H1 (cell line): Measurements from ENCODE around the gene RASD1. TPM values are rescaled to one million over a fixed set of nuclear protein-coding genes. Genes with fewer than 3 reads are reported as not detected.

Experiments
- CTCF ChIA-PET: fragments of 300-600 bp; sonication (Branson Sonifier 250); formaldehyde crosslinking; loops from one replicate; lab custom pipeline; 2021; ENCODE audit not compliant: partially characterized antibody; lab: Charles Lee
- POLR2A ChIA-PET: fragments of 300-600 bp; sonication (Branson Sonifier 250); formaldehyde crosslinking; loops from one replicate; lab custom pipeline; 2021; ENCODE audit warnings: inconsistent platforms; ENCODE audit not compliant: partially characterized antibody; lab: Charles Lee
- DNase-seq, 2 experiments: peaks; one replicate each; pipeline versions ENCODE4 v3.0.0 to v3.0.0-alpha.2; 2010 to 2022; ENCODE audit warnings: low spot score in 2 of 2, low read depth in 1 of 2, mixed read lengths in 1 of 2
- FAIRE-seq: peaks from 2 replicates; lab custom pipeline; 2011; peaks lifted over from hg19 to GRCh38; lab: Jason Lieb, UNC
- H2AFZ ChIP-seq: 2 replicates; pipeline ENCODE4 v1.8.1; 2012; ENCODE audit warnings: low read length, inconsistent platforms
- H2AK5ac ChIP-seq: 2 replicates; pipeline ENCODE4 v1.6.1; 2013; ENCODE audit warnings: low read depth, low read length
- H2BK120ac ChIP-seq: replicated peaks from 2 replicates; pipeline ENCODE3; 2013; ENCODE audit warnings: low read depth, low read length, inconsistent platforms
- H2BK12ac ChIP-seq: 2 replicates; pipeline ENCODE4 v1.6.1; 2013; ENCODE audit warnings: low read depth, low read length
- H2BK15ac ChIP-seq: 2 replicates; pipeline ENCODE4 v1.6.1; 2013; ENCODE audit warnings: low read length
- H2BK20ac ChIP-seq: 2 replicates; pipeline ENCODE4 v1.6.1; 2013; ENCODE audit warnings: low read length
- H2BK5ac ChIP-seq: 2 replicates; pipeline ENCODE4 v1.6.1; 2013; ENCODE audit warnings: low read depth, low read length
- H3K14ac ChIP-seq: 2 replicates; pipeline ENCODE4 v1.6.1; 2013; ENCODE audit warnings: inconsistent platforms; ENCODE audit not compliant: insufficient read length
- H3K18ac ChIP-seq: 2 replicates; pipeline ENCODE4 v1.6.1; 2013; ENCODE audit warnings: low read length; ENCODE audit errors: extremely low read depth
- H3K23ac ChIP-seq: 2 replicates; pipeline ENCODE4 v1.6.1; 2013; ENCODE audit warnings: inconsistent platforms; ENCODE audit not compliant: insufficient read length
- H3K23me2 ChIP-seq: 2 replicates; pipeline ENCODE4 v1.6.1; 2013; ENCODE audit warnings: low read depth, low read length
- H3K27ac ChIP-seq: 2 replicates; pipeline ENCODE4 v1.6.1; 2011; ENCODE audit warnings: low read depth, low read length, inconsistent platforms
- H3K27me3 ChIP-seq, 4 experiments: replicated peaks in 1 of 4; 1 replicate in 1 of 4; 2 replicates in 3 of 4; pipeline versions ENCODE4 v1.6.1 to v1.8.1; 2011 to 2013; ENCODE audit warnings: low read length in 3 of 4, mild to moderate bottlenecking in 3 of 4, inconsistent platforms in 2 of 4, mixed read lengths in 2 of 4, moderate library complexity in 1 of 4; ENCODE audit not compliant: control insufficient read depth in 3 of 4, insufficient read depth in 3 of 4; ENCODE audit errors: extremely low read depth in 1 of 4
- H3K36me3 ChIP-seq, 4 experiments: 2 replicates each; pipeline versions ENCODE4 v1.6.1 to v1.8.1; 2011 to 2013; ENCODE audit warnings: mild to moderate bottlenecking in 4 of 4, low read length in 3 of 4, moderate library complexity in 2 of 4, control low read depth in 1 of 4, inconsistent platforms in 1 of 4; ENCODE audit not compliant: insufficient read depth in 4 of 4, control insufficient read depth in 2 of 4
- H3K4ac ChIP-seq: replicated peaks from 2 replicates; pipeline ENCODE3; 2013; ENCODE audit warnings: low read length, low read depth, mixed read lengths, inconsistent platforms; ENCODE audit not compliant: insufficient read length
- H3K4me1 ChIP-seq, 4 experiments: replicated peaks in 1 of 4; 1 replicate in 1 of 4; 2 replicates in 3 of 4; pipeline versions ENCODE4 v1.6.1 to v1.8.1; 2011 to 2013; ENCODE audit warnings: low read length in 3 of 4, inconsistent platforms in 2 of 4, mixed read lengths in 1 of 4; ENCODE audit not compliant: insufficient read depth in 4 of 4, control insufficient read depth in 3 of 4
- H3K4me2 ChIP-seq, 2 experiments: 2 replicates each; pipeline versions ENCODE4 v1.6.1 to v1.8.1; 2011 to 2013; ENCODE audit warnings: low read depth in 2 of 2, low read length in 2 of 2, control low read depth in 1 of 2, inconsistent platforms in 1 of 2, mild to moderate bottlenecking in 1 of 2; ENCODE audit not compliant: insufficient read depth in 1 of 2
- H3K4me3 ChIP-seq, 4 experiments: fragments of 200-600, 300-600 bp in 1 of 4; sonication (generic), shearing (Covaris generic), sonication (Bioruptor Twin) in 1 of 4; 2 replicates each; pipeline versions ENCODE4 v1.5.1 to v1.8.1; 2011 to 2016; ENCODE audit warnings: low read length in 4 of 4, low read depth in 3 of 4, control low read depth in 2 of 4, inconsistent platforms in 2 of 4, mild to moderate bottlenecking in 2 of 4, mixed read lengths in 1 of 4, moderate library complexity in 1 of 4; ENCODE audit not compliant: insufficient read depth in 2 of 4; ENCODE audit errors: extremely low read depth in 1 of 4
- H3K56ac ChIP-seq: replicated peaks from 2 replicates; pipeline ENCODE3; 2013; ENCODE audit warnings: low read depth, mild to moderate bottlenecking, mixed read lengths, low read length, inconsistent platforms; ENCODE audit not compliant: insufficient read length
- H3K79me1 ChIP-seq: 2 replicates; pipeline ENCODE4 v1.6.1; 2013; ENCODE audit warnings: low read depth, low read length, control low read depth
- H3K79me2 ChIP-seq, 2 experiments: 2 replicates each; pipeline versions ENCODE4 v1.6.1 to v1.8.1; 2012 to 2013; ENCODE audit warnings: low read length in 2 of 2, mild to moderate bottlenecking in 2 of 2, inconsistent platforms in 1 of 2; ENCODE audit not compliant: insufficient read depth in 2 of 2, control insufficient read depth in 1 of 2
- H3K9ac ChIP-seq, 4 experiments: replicated peaks in 1 of 4; 1 replicate in 1 of 4; 2 replicates in 3 of 4; pipeline versions ENCODE4 v1.6.1 to v1.8.1; 2011 to 2013; ENCODE audit warnings: low read depth in 3 of 4, low read length in 3 of 4, control low read depth in 2 of 4, mild to moderate bottlenecking in 2 of 4, moderate library complexity in 2 of 4, inconsistent platforms in 1 of 4; ENCODE audit errors: extremely low read depth in 1 of 4
- H3K9me3 ChIP-seq, 2 experiments: 2 replicates each; pipeline versions ENCODE4 v1.6.1 to v1.8.1; 2012 to 2013; ENCODE audit warnings: mild to moderate bottlenecking in 2 of 2, moderate library complexity in 2 of 2, control low read depth in 1 of 2, inconsistent platforms in 1 of 2, low read depth in 1 of 2, low read length in 1 of 2, mixed read lengths in 1 of 2; ENCODE audit not compliant: insufficient read depth in 2 of 2
- H4K20me1 ChIP-seq, 2 experiments: replicated peaks in 1 of 2; 2 replicates each; pipeline versions ENCODE3 to v1.8.1; 2011 to 2013; ENCODE audit warnings: inconsistent platforms in 2 of 2, low read length in 2 of 2, mild to moderate bottlenecking in 1 of 2; ENCODE audit not compliant: insufficient read depth in 2 of 2, control insufficient read depth in 1 of 2
- H4K5ac ChIP-seq: 2 replicates; pipeline ENCODE4 v1.6.1; 2013; ENCODE audit warnings: low read length, low read depth, mixed read lengths, inconsistent platforms; ENCODE audit not compliant: insufficient read length
- H4K8ac ChIP-seq: 2 replicates; pipeline ENCODE4 v1.8.0; 2013; ENCODE audit warnings: mild to moderate bottlenecking, moderate library complexity, low read length, inconsistent platforms; ENCODE audit not compliant: insufficient read depth; ENCODE audit errors: extremely low read depth
- H4K91ac ChIP-seq: replicated peaks from 2 replicates; pipeline ENCODE3; 2013; ENCODE audit warnings: low read length, mixed read lengths, inconsistent platforms; ENCODE audit not compliant: insufficient read length
- CEBPB ChIP-seq: IDR thresholded peaks from 2 replicates; pipeline ENCODE4 v1.6.1; 2012; ENCODE audit warnings: low read depth, low read length
- E2F6 ChIP-seq: IDR thresholded peaks from 2 replicates; pipeline ENCODE4 v1.6.1; 2012; ENCODE audit warnings: inconsistent platforms
- GTF2F1 ChIP-seq: IDR thresholded peaks from 2 replicates; pipeline ENCODE4 v1.6.1; 2012; ENCODE audit warnings: low read depth, low read length, improper control_type of control experiment, borderline replicate concordance
- RXRA ChIP-seq: IDR thresholded peaks from 2 replicates; pipeline ENCODE4 v1.6.1; 2011; ENCODE audit warnings: low read depth, mild to moderate bottlenecking, low read length, moderate library complexity; ENCODE audit not compliant: insufficient read depth
- SIX5 ChIP-seq: IDR thresholded peaks from 2 replicates; pipeline ENCODE4 v1.6.1; 2011; ENCODE audit warnings: mild to moderate bottlenecking, low read depth, low read length
- SP1 ChIP-seq: IDR thresholded peaks from 2 replicates; pipeline ENCODE4 v1.6.1; 2011; ENCODE audit warnings: low read depth, low read length
- SP4 ChIP-seq: IDR thresholded peaks from 2 replicates; pipeline ENCODE4 v1.6.1; 2012; ENCODE audit warnings: low read length, inconsistent platforms
- WGBS, 2 experiments: shearing (Covaris generic) in 1 of 2; methylation state at CpG; one replicate each; pipeline versions ENCODE4 v1.1.6 to v1.1.7; 2013 to 2015; ENCODE audit warnings: low lambda C conversion rate in 2 of 2, mixed read lengths in 2 of 2, inconsistent platforms in 1 of 2, low coverage in 1 of 2, missing lambda C conversion rate in 1 of 2; ENCODE audit not compliant: insufficient replicate concordance in 2 of 2, insufficient coverage in 1 of 2, insufficient read length in 1 of 2; ENCODE audit errors: extremely low coverage in 1 of 2, missing lambda C conversion rate in 1 of 2; 5-methylcytosine and 5-hydroxymethylcytosine counted together
- polyA plus RNA-seq, 7 experiments: library from polyadenylated mRNA; depleted of rRNA in 3 of 7; stranded (reverse) in 5 of 7; unstranded in 2 of 7; fragments of >200 nt in 5 of 7; fragments of 200-250 nt in 2 of 7; gene quantifications; 1 replicate in 5 of 7; 2 replicates in 1 of 7; 4 replicates in 1 of 7; pipeline versions ENCODE4 v1.2.1 to v1.2.3, GENCODE V29; 2011 to 2013; ENCODE audit warnings: missing spikeins in 2 of 7, mixed read lengths in 2 of 7
- total RNA-seq: library from RNA; stranded (reverse); fragmentation: NEBNext Ultra II Directional; extraction: Animal tissue kit (Norgen Biotek cat#: 25700); gene quantifications from 2 replicates; pipeline ENCODE4 v1.2.1, GENCODE V29; 2021
- TF ChIP-seq, protein P1 (sequence below): IDR thresholded peaks from 2 replicates; pipeline ENCODE4 v1.6.1; 2012; ENCODE audit warnings: low read length, inconsistent platforms

The RASD1 gene
- total and polyA plus RNA-seq, 2 of the 8 experiments (the other 6 are each of a cell fraction or from before 2014, with no cell fraction given): 2.3 to 2.6 TPM

- H4K5ac ChIP-seq: no peak overlapping the region
- no peaks in the 10 kb centered on the region for H3K79me1 ChIP-seq
- H3K79me2 ChIP-seq: no peaks in the 10 kb centered on the region
- no peak overlapping the region for H2BK12ac ChIP-seq
- WGBS, 2 experiments: 90% methylated on average over 21 of the region's 22 CpGs; no CpG with 5 or more reads in 1 of the 2 experiments
- H3K36me3 ChIP-seq: no peaks in the 10 kb centered on the region
- H3K27ac ChIP-seq: no peak overlapping the region
- no peak overlapping the region for H3K4me2 ChIP-seq
- no peak overlapping the region for H2BK15ac ChIP-seq
- ChIA-PET CTCF (interaction anchor here (2.8 to 5.7 kb wide), 4 partner anchors 15 to 52 kb away, joined by 8 to 32 read pairs (median 14); partner anchors contain the start of gene RASD1), POLR2A (interaction anchor here (1.2 kb wide), 1 partner anchor 145 kb away, joined by 3 read pairs; no protein-coding TSS in a partner anchor)
- peaks cover 0 to 19% (median 14%) of the 10 kb centered on the region in 4 experiments; a peak in 6 of 7 replicates for H3K4me1 ChIP-seq
- H3K23me2 ChIP-seq: no peaks in the 10 kb centered on the region
- H3K9ac ChIP-seq: no peak overlapping the region
- H3K18ac ChIP-seq: no peak overlapping the region
- 0 out of 4 replicates have a peak, but pooled peaks cover 0 to 2% of the 10 kb centered on the region in 2 experiments for H3K9me3 ChIP-seq
- H2BK20ac ChIP-seq: no peak overlapping the region
- H3K14ac ChIP-seq: no peak overlapping the region
- H3K4me3 ChIP-seq: no peak overlapping the region
- no peak overlapping the region for H4K91ac ChIP-seq
- no peak overlapping the region for H2BK120ac ChIP-seq
- H3K56ac ChIP-seq: no peak overlapping the region
- 0 out of 2 replicates have a peak overlapping the region, but pooled peaks have one; percentile 82 for H2AK5ac ChIP-seq
- H2AFZ ChIP-seq: no peak overlapping the region
- H4K20me1 ChIP-seq: no peaks in the 10 kb centered on the region
- DNase-seq (no peak), FAIRE-seq (no peak)
- H3K4ac ChIP-seq: no peak overlapping the region
- no peak overlapping the region for H3K23ac ChIP-seq
- H3K27me3 ChIP-seq: no peaks in the 10 kb centered on the region
- H2BK5ac ChIP-seq: no peak overlapping the region
- peak overlapping the region; percentile 12; the same call in 1 of the 2 replicates for H4K8ac ChIP-seq
- no peak for TF ChIP-seq SP1
- no peak for TF ChIP-seq CEBPB
- no peak for TF ChIP-seq GTF2F1
- no peak for TF ChIP-seq RXRA
- no peak for TF ChIP-seq E2F6
- no peak for TF ChIP-seq SP4
- TF ChIP-seq, protein P1, sequence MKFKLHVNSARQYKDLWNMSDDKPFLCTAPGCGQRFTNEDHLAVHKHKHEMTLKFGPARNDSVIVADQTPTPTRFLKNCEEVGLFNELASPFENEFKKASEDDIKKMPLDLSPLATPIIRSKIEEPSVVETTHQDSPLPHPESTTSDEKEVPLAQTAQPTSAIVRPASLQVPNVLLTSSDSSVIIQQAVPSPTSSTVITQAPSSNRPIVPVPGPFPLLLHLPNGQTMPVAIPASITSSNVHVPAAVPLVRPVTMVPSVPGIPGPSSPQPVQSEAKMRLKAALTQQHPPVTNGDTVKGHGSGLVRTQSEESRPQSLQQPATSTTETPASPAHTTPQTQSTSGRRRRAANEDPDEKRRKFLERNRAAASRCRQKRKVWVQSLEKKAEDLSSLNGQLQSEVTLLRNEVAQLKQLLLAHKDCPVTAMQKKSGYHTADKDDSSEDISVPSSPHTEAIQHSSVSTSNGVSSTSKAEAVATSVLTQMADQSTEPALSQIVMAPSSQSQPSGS: no peak
- TF ChIP-seq SIX5: no peak
Measured at GRCh38 chr17:17520599-17521232, 24.5 kb upstream of the RASD1 start.
